SK-N-SH (cell line): ENCODE results near the gene FGGY.

Experiments used
- CHD2 ChIP-seq: fragments of 150-350 bp; IDR thresholded peaks from 2 replicates; pipeline ENCODE4 v1.6.1; 2018; ENCODE audit warnings: low read length; ENCODE audit not compliant: partially characterized antibody
- CTCF ChIP-seq: fragments of 200-600 bp; sonication (generic); IDR thresholded peaks from 2 replicates; pipeline ENCODE4 v1.6.1; 2017; ENCODE audit warnings: antibody characterized with exemption, mild to moderate bottlenecking, moderate library complexity
- EP300 ChIP-seq, 2 experiments: IDR thresholded peaks; 2 replicates each; pipeline versions ENCODE4 v1.4.0 to v1.6.1; 2012; ENCODE audit warnings: borderline replicate concordance in 1 of 2, low read depth in 1 of 2, low read length in 1 of 2
- FOSL2 ChIP-seq: IDR thresholded peaks from 2 replicates; pipeline ENCODE4 v1.4.0; 2012; ENCODE audit warnings: low read depth, mild to moderate bottlenecking, moderate library complexity, borderline replicate concordance
- FOXJ3 ChIP-seq: sonication (generic); formaldehyde crosslinking; IDR thresholded peaks from 2 replicates; pipeline ENCODE4 v1.5.1; 2020; ENCODE audit warnings: mild to moderate bottlenecking, missing genetic modification reagents
- JUND ChIP-seq: IDR thresholded peaks from 2 replicates; pipeline ENCODE4 v1.4.0; 2012
- MAX ChIP-seq: IDR thresholded peaks from 2 replicates; pipeline ENCODE4 v1.4.0; 2012; ENCODE audit warnings: low read depth
- NFIC ChIP-seq: IDR thresholded peaks from 2 replicates; pipeline ENCODE4 v1.4.0; 2012; ENCODE audit warnings: borderline replicate concordance
- NRF1 ChIP-seq: IDR thresholded peaks from 2 replicates; pipeline ENCODE4 v1.6.1; 2012; ENCODE audit warnings: low read depth, mild to moderate bottlenecking, low read length
- POLR2AphosphoS5 ChIP-seq: IDR thresholded peaks from 2 replicates; pipeline ENCODE4 v1.6.1; 2012; ENCODE audit warnings: low read depth, low read length
- REST ChIP-seq: IDR thresholded peaks from 2 replicates; pipeline ENCODE4 v1.6.1; 2012; ENCODE audit warnings: mild to moderate bottlenecking, low read depth, low read length, moderate library complexity
- TAF1 ChIP-seq: IDR thresholded peaks from 2 replicates; pipeline ENCODE4 v1.6.1; 2012; ENCODE audit warnings: low read depth, mild to moderate bottlenecking, low read length, moderate library complexity, borderline replicate concordance
- TF ChIP-seq, protein P1 (sequence below): fragments of 150-350 bp; IDR thresholded peaks from 2 replicates; pipeline ENCODE4 v1.6.1; 2016; ENCODE audit warnings: mild to moderate bottlenecking, low read depth, low read length
- TF ChIP-seq, protein P2 (sequence below): fragments of 150-350 bp; IDR thresholded peaks from 2 replicates; pipeline ENCODE4 v1.6.1; 2017; ENCODE audit warnings: antibody characterized with exemption, low read length, low read depth, borderline replicate concordance

GRCh38 chr1:59389847-59390246, 93.0 kb downstream of the FGGY start:
- no peak for TF ChIP-seq CTCF
- no peak for TF ChIP-seq TAF1
- TF ChIP-seq REST, result no peak
- TF ChIP-seq POLR2AphosphoS5, result no peak
- TF ChIP-seq, protein P1, sequence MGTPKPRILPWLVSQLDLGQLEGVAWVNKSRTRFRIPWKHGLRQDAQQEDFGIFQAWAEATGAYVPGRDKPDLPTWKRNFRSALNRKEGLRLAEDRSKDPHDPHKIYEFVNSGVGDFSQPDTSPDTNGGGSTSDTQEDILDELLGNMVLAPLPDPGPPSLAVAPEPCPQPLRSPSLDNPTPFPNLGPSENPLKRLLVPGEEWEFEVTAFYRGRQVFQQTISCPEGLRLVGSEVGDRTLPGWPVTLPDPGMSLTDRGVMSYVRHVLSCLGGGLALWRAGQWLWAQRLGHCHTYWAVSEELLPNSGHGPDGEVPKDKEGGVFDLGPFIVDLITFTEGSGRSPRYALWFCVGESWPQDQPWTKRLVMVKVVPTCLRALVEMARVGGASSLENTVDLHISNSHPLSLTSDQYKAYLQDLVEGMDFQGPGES, result no peak
- no peak for TF ChIP-seq JUND
- no peak for TF ChIP-seq MAX
- no peak for TF ChIP-seq CHD2
- no peak for TF ChIP-seq FOSL2
- TF ChIP-seq FOXJ3 (CRISPR knock-in tag), result no peak
- TF ChIP-seq NFIC, result no peak
- TF ChIP-seq EP300 (IDR thresholded peaks at IDR 0.05; ENCODE audit: borderline replicate concordance in 1 of 2, low read depth in 1 of 2, low read length in 1 of 2), result no peak
- no peak for TF ChIP-seq NRF1
- TF ChIP-seq, protein P2, sequence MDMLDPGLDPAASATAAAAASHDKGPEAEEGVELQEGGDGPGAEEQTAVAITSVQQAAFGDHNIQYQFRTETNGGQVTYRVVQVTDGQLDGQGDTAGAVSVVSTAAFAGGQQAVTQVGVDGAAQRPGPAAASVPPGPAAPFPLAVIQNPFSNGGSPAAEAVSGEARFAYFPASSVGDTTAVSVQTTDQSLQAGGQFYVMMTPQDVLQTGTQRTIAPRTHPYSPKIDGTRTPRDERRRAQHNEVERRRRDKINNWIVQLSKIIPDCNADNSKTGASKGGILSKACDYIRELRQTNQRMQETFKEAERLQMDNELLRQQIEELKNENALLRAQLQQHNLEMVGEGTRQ, result no peak
